ENCODE results near the gene PIK3C2A. TPM values are rescaled to one million over a fixed set of nuclear protein-coding genes. Genes with fewer than 3 reads are reported as not detected.
"Not testable (repeated sequence)": the region's sequence is repeated elsewhere in the genome, so short reads cannot be mapped to it uniquely, and the experiment has no call there.

Gene PIK3C2A, protein sequence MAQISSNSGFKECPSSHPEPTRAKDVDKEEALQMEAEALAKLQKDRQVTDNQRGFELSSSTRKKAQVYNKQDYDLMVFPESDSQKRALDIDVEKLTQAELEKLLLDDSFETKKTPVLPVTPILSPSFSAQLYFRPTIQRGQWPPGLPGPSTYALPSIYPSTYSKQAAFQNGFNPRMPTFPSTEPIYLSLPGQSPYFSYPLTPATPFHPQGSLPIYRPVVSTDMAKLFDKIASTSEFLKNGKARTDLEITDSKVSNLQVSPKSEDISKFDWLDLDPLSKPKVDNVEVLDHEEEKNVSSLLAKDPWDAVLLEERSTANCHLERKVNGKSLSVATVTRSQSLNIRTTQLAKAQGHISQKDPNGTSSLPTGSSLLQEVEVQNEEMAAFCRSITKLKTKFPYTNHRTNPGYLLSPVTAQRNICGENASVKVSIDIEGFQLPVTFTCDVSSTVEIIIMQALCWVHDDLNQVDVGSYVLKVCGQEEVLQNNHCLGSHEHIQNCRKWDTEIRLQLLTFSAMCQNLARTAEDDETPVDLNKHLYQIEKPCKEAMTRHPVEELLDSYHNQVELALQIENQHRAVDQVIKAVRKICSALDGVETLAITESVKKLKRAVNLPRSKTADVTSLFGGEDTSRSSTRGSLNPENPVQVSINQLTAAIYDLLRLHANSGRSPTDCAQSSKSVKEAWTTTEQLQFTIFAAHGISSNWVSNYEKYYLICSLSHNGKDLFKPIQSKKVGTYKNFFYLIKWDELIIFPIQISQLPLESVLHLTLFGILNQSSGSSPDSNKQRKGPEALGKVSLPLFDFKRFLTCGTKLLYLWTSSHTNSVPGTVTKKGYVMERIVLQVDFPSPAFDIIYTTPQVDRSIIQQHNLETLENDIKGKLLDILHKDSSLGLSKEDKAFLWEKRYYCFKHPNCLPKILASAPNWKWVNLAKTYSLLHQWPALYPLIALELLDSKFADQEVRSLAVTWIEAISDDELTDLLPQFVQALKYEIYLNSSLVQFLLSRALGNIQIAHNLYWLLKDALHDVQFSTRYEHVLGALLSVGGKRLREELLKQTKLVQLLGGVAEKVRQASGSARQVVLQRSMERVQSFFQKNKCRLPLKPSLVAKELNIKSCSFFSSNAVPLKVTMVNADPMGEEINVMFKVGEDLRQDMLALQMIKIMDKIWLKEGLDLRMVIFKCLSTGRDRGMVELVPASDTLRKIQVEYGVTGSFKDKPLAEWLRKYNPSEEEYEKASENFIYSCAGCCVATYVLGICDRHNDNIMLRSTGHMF (N-terminal part only)
- 94.4 TPM for total RNA-seq (ENCODE audit: insufficient read depth, low replicate concordance)

- peak; percentile 97 for DNase-seq (ENCODE audit: low spot score)
Measured at GRCh38 chr11:17207317-17208256, at the start of gene PIK3C2A. PIK3C2A (minus strand) TSS chr11:17207986; CDS start chr11:17169741, 38,245 bp downstream.

DNA sequence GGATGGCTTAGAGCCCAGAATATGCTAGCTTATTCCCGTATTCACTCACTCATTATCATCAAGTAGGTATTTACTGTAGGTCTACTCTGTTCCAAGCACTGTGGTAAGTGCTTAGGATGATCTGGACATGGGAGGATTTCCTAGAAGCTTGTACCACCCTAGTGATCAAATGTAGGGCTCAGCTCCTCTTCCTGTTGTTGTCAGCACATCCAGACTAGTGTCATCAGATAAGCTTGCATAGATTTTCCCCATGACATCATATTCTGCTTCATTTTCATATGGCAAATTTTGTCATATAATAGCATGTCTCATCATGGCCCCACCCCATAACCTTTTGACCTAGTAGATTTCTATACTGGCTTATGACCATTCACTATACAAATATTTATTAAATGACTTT is 49.4 kb upstream of the PIK3C2A start:
- DNase-seq (ENCODE audit: low spot score): peak; percentile 54

DNA sequence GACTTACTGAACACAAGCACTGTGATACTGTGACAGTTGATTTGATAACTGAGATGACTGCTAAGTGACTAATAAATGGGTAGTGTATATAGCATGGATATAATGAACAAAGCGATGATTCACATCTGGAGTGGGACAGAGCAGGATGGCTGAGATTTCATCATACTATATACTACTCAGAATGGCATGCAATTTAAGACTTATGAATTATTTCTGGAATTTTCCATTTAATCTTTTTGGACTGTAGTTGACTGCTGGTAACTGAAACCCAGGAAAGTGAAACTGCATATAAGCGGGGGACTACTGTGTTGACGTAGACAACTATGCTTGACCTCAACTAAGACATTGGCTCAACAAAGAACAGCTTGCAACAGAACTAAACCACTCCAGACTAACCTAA is 48.7 kb upstream of the PIK3C2A start:
- DNase-seq (ENCODE audit: low spot score): peak; percentile 89

DNA sequence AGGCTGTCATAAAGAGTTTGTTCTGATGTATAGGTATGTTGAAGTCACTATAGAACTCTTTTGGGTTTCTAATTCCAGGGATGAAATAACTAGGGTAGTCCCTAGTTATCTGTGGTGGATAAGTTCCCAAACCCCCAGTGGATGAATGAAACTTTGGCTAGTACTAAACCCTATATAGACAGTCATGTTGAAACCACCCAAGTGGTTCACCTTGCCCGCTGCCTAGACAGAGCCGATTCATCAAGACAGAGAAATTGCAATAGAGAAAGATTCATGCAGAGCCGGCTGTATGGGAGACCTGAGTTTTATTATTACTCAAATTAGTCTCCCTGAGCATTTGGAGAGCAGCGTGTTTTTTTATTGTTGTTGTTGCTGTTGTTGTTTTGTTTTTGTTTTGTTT is 44.9 kb upstream of the PIK3C2A start:
- DNase-seq (ENCODE audit: low spot score): no peak

DNA sequence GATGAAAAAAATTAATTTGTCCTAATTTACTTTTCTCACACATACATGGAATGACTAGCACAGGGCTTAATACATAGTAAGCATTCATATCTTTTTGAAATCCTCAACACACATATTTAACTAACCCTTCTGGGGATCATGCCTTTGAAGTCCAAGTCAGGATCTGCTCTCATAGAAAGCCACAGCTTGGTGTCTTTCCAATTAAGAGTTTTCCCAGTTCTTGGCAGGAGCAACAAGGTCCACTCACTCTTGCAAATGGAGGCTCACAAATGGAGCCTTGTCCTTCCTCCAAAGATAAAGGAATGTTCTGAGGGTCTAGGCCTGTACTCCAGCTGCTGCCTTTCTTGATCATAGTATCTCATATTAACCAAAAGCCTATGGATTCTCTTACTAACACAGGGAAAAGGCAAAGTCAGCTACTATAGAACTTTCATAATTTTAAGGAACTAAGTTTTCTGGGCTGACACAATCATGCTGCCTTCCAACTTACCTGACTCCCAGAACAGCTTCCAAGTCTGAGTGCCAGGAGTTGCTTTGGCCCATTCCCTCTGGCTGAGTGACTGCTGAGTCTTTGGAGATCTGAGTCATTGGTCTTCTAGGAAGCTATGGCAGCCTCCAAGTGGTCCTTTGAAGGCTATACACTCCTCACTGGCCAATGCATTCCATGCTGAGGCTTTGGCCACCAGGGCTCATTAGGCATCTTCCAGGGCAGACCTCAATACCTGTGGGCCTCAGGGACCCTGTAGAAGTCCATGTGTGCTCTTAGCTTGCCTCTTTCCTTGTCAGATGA is 43.0 kb upstream of the PIK3C2A start:
- no peak for DNase-seq (ENCODE audit: low spot score)

DNA sequence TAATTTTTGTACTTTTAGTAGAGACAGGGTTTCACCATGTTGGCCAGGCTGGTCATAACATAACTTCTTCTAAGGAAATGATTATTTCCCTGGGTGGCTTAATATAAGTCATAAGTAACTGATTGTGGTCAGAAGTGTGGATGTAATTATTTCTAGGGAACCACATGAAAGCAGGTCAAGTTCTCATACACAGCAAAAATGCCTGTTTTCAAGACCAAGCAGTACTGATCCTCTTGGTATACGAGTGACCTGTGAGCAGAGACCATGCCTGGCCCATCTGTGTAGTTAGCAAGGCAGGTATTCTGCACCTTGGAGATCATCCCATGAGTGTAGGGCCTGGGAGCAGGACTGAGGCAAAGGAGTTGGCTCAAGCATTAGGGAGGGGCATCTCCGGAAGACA is 36.3 kb upstream of the PIK3C2A start:
- no peak for DNase-seq (ENCODE audit: low spot score)

- not testable (repeated sequence) for DNase-seq (ENCODE audit: low spot score)
Measured at GRCh38 chr11:17242954-17243353, 35.2 kb upstream of the PIK3C2A start.

GRCh38 chr11:17240780-17241179 is 33.0 kb upstream of the PIK3C2A start:
- DNase-seq (ENCODE audit: low spot score): no peak

DNA sequence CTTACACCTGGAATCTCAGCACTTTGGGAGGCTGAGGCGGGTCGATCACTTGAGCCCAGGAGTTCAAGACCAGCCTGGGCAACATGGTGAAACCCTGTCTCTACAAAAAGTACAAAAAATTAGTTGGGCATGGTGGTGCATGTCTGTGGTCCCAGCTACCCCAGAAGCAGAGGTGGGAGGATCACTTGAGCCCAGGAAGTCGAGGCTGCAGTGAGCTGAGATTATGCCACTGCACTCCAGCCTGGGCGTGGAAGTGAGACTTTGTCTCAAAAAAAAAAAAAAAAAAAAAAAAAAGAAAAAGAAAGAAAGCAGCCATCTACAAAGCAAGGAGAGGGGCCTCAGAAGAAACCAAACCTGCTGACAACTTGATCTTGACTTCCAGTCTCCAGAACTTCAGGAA is 32.1 kb upstream of the PIK3C2A start:
- not testable (repeated sequence) for DNase-seq (ENCODE audit: low spot score)

DNA sequence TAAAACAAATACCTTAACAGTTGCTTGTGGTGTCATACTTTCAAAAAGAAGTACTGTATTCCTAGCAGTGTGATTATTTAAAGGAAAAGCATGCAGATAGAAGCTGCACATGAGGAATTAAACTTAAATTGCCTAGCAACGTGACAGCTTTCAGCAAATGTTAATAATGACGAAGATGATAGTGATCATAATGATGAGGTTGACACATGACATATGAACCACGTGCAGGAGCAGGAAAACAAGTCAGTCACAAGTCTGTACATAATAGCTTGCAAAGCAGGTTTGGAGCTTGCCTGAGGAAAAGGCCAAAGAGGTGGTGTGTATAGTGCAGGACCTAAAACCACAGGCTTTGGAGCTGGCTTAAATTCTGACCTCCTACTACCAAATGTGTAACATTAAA is 30.6 kb upstream of the PIK3C2A start:
- DNase-seq (ENCODE audit: low spot score): peak; percentile 14

DNA sequence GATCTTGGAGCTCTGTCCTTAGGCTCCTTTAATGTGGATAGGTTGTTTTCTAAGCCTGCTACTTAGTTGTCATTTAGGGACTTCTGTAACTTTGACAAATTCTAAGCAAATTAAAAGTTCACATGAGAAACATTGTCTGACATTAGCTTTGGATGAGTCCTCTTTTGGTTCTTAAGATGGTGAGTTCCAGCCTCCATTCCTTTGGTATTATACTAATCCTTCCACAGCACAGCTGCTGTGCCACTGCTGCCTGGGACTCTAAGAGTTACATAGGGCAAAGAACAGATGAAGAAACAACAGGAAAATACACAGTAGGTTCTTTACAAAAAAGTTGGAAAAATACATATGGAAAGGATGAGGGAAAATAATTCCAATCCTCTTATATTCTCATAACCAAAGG is 25.3 kb upstream of the PIK3C2A start:
- DNase-seq (ENCODE audit: low spot score): peak; percentile 58

GRCh38 chr11:17230867-17231851 is 23.4 kb upstream of the PIK3C2A start:
- no peak for DNase-seq (ENCODE audit: low spot score)

DNA sequence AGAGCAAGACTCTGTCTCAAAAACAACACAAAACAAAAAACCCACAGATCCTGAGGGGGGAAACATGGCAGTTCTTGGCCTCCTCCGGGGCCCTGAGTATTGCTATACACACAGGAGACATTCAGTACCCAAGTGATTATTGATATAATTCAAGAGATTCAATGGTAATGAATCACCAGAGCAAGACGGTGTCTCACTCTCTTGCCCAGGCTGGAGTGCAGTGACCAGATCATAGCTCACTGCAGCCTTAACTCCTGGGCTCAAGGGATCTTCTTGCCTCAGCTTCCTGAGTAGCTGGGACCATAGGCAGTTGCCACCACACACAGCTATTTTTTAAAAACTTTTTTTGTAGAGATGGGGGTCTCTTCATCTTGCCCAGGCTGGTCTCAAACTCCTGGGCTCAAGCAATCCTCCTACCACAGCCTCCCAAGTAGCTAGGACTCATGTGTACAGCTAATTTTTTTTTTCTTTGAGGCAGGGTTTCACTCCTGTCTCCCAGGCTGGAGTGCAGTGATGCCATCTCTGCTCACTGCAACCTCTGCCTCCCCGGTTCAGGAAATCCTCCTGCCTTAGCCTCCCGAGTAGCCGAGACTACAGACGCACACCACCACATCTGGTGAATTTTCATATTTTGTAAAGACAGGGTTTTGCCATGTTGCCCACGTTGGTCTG is 21.8 kb upstream of the PIK3C2A start:
- no peak for DNase-seq (ENCODE audit: low spot score)

- DNase-seq (ENCODE audit: low spot score): not testable (repeated sequence)
Measured at GRCh38 chr11:17228186-17228925, 20.6 kb upstream of the PIK3C2A start.

DNA sequence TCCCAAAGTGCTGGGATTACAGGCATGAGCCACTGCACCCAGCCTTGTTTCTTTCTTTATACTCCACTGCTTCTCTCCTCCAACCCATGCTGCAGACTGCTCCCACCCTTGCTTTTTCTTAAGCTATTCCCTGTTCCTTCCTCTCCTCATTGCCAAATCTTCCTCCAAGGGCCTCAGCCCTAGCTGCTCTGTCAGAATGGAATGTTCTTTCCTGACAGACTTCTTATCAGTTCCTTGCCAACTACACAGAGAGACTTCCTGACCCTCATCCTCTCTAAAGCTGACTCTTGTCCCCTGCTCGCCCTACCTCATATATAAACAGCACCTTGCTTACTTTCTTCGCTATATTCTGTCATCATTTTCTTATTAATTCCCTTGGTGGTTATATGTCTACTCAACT is 16.9 kb upstream of the PIK3C2A start:
- peak; percentile 49 for DNase-seq (ENCODE audit: low spot score)

DNA sequence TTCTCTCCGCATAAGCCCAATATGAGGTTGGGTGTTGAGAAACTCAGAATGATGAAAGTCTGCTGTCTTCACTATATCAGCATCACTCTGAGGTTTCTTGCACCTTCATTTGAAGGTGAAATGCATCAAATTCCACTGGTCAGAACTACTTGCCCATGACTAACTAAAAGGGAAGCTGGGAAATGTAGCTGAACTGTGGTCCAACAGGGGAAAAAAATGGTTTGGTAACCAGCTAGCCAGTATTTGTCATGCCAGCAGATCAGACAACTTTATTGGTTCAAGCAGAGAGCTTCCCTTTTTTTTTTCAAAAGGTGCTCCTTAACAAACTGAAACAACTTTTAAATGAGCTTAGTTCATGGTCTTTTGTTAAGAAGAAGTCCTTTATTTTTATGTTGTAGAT is 14.2 kb upstream of the PIK3C2A start:
- DNase-seq (ENCODE audit: low spot score): no peak

DNA sequence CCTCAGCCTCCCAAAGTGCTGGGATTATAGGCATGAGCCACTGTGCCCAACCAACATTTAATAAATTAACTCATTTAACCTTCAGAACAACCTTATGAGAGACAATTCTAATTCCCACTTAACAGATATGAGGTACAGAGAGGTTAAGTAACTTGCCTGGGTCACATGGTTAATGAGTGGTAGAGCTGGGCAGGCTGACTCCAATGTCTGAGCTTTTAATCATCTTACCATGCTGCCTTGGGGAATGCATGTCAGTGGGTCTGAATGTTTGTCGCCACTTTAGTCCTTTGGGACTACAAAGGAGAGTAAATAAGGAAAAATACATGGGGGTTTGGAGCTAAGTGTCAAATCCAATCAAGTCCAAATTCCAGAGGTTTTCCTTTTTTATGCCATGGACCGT is 11.2 kb upstream of the PIK3C2A start:
- no peak for DNase-seq (ENCODE audit: low spot score)

All from umbilical cord (tissue), 2 donors.